Measurements from ENCODE around the gene GPHB5.

Gene GPHB5, protein sequence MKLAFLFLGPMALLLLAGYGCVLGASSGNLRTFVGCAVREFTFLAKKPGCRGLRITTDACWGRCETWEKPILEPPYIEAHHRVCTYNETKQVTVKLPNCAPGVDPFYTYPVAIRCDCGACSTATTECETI

DNA sequence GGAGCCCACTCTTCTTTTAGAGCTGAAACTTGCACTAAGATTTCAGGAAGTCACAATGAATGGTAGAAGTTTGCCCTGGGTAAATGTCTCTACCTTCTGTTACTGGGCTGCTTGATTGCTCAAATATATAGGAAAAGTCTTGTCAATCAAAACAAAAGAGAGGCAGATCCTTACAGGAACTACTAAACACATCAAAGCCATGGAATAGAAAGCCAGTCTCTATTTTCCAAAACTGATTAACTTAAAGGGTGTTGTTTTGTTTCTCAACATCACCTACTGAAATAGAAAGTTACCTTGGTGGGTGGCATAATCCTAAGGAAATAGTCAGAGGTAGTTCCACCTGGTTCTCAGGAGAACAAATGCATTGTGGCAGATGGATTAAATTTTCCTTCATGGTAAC is at the start of gene GPHB5:
GPHB5 (minus strand) TSS at position 101 of the 400 bp plus-strand sequence. CDS start 1,086 bp downstream, outside the sequence.
- no peak within 1 kb of the TSS for H3K4me3 ChIP-seq (ENCODE audit: low read length)
- TF ChIP-seq, protein P1, sequence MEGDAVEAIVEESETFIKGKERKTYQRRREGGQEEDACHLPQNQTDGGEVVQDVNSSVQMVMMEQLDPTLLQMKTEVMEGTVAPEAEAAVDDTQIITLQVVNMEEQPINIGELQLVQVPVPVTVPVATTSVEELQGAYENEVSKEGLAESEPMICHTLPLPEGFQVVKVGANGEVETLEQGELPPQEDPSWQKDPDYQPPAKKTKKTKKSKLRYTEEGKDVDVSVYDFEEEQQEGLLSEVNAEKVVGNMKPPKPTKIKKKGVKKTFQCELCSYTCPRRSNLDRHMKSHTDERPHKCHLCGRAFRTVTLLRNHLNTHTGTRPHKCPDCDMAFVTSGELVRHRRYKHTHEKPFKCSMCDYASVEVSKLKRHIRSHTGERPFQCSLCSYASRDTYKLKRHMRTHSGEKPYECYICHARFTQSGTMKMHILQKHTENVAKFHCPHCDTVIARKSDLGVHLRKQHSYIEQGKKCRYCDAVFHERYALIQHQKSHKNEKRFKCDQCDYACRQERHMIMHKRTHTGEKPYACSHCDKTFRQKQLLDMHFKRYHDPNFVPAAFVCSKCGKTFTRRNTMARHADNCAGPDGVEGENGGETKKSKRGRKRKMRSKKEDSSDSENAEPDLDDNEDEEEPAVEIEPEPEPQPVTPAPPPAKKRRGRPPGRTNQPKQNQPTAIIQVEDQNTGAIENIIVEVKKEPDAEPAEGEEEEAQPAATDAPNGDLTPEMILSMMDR (IDR thresholded peaks at IDR 0.05; ENCODE audit: insufficient read depth, low read depth, low read length, missing control alignments), result no peak
- no peak for DNase-seq (ENCODE audit: low read depth)

DNA sequence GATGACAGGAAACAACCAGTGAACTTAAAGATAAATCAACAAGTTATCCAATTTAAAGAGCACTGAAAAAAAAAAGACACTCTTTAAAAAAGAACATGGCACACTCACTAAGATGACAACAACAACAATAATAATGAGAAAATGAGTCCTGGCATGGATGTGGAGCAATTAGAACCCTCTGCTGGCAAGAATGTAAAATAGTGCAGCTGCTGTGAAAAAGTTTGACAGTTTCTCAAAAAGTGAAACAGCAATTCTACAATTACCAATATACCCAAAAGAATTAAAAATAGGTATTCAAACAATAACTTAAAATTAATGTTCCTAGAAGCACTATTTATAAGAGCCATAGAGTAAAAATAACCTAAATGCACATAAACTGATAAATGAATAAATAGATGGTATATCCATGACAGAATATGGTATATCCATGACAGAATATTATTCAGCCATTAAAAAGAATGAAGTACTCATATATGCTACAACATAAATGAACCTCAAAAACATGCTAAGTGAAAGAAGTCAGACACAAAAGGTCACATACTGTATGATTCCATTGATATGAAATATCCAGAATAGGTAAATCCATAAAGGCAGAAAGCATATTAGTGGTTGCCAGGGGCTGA is 49.1 kb upstream of the GPHB5 start:
- TF ChIP-seq, protein P1 (IDR thresholded peaks at IDR 0.05; ENCODE audit: insufficient read depth, low read depth, low read length, missing control alignments), result peak; percentile 8
- no peak overlapping the region for H3K4me3 ChIP-seq (ENCODE audit: low read length)
- DNase-seq (ENCODE audit: low read depth), result no peak

DNA sequence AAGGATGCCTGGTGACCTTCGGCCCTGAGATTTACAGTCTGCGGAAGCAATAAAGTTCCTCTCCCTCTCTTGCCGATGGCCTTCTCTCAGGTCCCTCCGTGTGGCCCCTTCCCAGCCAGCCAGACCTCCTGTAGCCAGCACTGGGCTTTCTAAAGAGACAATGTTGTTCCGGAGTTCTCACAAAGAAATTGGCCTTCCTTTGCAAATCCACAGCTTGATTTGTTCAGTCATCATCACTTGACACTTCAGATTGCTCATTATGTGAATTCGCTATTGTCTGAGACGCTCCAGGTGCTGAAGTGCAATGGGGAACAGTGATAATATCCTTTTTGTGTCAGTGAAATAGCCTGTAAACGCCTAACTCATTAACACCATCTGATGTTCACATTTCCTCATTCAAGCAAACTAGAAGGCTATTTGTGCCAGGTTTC is 43.7 kb upstream of the GPHB5 start:
- H3K4me3 ChIP-seq (ENCODE audit: low read length), result no peak overlapping the region
- TF ChIP-seq, protein P1 (IDR thresholded peaks at IDR 0.05; ENCODE audit: insufficient read depth, low read depth, low read length, missing control alignments), result no peak
- no peak for DNase-seq (ENCODE audit: low read depth)

DNA sequence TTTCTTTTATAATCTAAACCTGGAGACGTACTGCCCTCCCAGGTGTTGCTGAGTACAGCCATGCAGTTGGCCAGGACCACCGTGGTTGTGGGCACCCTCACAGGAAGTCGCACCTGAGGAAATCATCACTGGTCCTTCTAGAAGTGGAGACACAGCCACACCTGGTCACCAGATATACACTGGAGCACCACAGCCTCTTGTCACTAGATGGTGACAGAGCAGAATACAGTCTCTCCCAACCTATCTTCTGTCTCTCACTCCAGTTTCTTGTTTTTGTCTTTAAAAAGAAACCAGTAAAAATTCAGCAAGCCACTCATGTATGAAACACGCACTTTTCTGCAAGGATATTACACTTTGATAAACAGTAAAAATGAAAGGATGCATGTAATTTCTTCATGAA is 43.1 kb upstream of the GPHB5 start:
- no peak overlapping the region for H3K4me3 ChIP-seq (ENCODE audit: low read length)
- DNase-seq (ENCODE audit: low read depth), result no peak
- TF ChIP-seq, protein P1 (IDR thresholded peaks at IDR 0.05; ENCODE audit: insufficient read depth, low read depth, low read length, missing control alignments), result no peak

DNA sequence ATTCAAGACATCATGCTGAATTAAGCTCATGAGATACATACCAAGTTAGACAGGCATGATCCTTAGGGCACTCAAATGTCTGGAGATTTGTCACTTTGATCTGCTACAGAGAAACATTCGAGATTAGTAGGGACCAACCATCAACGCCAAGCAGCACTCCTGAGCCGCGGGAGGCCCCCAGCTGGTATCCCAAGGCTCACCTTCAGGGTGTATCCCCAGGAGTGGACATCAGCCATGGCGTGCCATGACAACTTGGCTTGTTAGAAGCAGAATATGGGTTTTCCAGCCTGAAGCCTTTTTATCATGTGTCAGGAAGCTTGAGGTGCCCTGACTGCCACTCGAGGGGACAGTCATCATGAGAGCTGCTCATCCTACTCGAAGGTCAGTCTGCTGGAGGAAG is 39.1 kb upstream of the GPHB5 start:
- DNase-seq (ENCODE audit: low read depth), result no peak
- no peak overlapping the region for H3K4me3 ChIP-seq (ENCODE audit: low read length)
- TF ChIP-seq, protein P1 (IDR thresholded peaks at IDR 0.05; ENCODE audit: insufficient read depth, low read depth, low read length, missing control alignments), result no peak

DNA sequence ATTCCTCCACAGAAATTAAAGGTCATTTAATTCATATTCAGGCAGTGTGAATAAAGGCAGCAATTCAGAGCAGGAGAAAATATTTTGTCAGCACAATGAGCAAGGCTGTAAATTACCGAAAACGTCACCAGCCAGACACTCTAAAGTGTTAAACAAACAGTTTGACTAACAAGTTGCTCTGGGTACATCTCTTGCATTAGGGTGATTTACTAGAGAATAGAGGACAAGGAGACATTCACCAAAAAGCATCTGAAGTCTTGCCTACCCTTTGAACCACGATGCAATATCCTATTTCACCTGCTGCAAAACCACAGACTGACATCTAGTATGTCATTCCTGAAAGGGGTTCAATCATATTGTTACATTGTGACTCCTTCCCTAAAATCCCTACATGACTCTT is 27.1 kb upstream of the GPHB5 start:
- TF ChIP-seq, protein P1 (IDR thresholded peaks at IDR 0.05; ENCODE audit: insufficient read depth, low read depth, low read length, missing control alignments), result no peak
- DNase-seq (ENCODE audit: low read depth), result no peak
- no peak overlapping the region for H3K4me3 ChIP-seq (ENCODE audit: low read length)

DNA sequence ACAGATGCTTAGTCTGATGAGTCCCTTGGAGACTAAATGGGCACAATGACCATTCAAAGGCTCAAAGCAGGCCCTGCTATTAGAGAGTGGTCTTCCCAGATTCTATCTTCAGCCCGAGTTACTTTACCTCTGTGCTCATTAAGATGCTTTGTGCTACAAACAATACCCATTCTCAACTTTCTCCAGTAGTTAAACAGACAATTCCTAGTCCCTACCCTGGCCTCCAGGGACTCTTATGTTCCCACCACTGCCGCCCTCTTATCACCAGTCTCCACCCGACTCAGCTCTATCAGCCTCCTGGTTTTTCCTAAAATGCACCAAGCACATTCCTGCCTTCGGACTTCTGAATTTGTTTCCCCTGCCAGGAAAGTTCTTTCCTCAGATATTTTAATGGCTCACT is 25.6 kb upstream of the GPHB5 start:
- DNase-seq (ENCODE audit: low read depth), result no peak
- H3K4me3 ChIP-seq (ENCODE audit: low read length), result no peak overlapping the region
- TF ChIP-seq, protein P1 (IDR thresholded peaks at IDR 0.05; ENCODE audit: insufficient read depth, low read depth, low read length, missing control alignments), result no peak
